ENCODE data around the gene AEN. TPM values are rescaled to one million over a fixed set of nuclear protein-coding genes. Genes with fewer than 3 reads are reported as not detected.

AEN gene
- total RNA-seq, 1 experiment from 2014 or later = 71.1 TPM

DNA sequence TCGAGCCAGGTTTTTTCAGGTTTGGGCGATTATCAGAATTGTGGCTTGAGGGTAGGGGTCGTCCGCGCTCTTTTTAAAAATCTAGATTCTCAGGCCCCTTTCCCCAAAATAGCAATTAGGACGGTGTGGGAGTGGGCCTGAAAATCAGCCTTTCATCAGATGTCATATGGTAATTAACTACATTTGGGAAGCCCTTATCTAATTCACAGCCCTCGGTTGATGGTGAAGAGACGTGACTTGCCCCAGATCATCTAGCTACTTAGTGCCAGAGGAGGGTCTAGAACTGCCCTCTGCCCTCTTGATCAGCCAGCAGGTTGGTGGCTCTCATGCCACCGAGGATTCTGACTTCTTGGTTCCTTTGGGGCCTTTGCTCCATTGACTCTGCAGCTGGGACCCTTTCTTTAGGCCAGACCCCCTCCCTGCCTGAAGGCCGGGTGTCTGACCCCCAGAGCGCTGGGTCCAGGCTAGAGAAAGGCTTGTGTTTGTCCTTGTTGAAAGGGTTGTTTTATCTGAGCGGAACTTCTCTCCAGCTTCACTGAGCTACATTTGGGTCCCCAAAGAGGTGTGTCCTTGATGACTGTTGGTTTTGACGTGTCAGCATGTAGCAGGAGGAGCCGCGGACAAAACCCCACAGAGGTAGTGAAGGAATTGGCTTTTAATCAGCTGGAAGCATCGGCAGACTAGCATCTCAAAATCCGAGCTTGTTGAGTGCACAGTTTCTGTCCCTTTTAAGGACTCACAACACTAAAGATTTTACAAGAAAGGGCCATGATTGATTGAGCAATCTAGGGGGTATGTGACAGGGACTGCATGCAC lies 857 bp downstream of the AEN start:
- no peak for DNase-seq
- H3K27ac ChIP-seq = peak overlapping the region; percentile 95
- no peaks in the 10 kb centered on the region for H3K27me3 ChIP-seq
- peaks cover 22% of the 10 kb centered on the region for H3K36me3 ChIP-seq
- peaks cover 25% of the 10 kb centered on the region; the same call in 1 of the 2 replicates for H3K4me1 ChIP-seq
- H3K9me3 ChIP-seq (replicated peaks) = no peaks in the 10 kb centered on the region
- peak overlapping the region; percentile 94 for H3K4me3 ChIP-seq

DNA sequence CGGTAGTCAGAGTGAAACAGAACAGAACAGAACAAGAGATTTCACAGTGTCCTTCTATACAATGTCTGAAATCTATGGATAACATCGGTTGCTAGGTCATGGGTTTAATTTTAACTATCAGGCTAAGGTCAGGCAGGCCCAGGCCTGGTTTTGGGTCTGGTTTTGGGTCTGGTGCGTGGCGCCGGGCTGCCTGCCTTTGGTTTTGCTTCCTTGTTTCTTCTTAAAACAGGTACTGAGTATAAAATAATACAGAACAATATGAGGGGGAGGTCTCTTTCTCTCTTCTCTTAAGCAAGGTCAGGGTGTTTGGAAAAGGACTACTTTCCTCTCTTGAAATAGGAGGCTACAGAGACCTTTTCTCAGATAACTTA lies 1.4 kb downstream of the AEN start:
- Histone ChIP-seq H3K36me3 (peaks cover 28% of the 10 kb centered on the region), H3K9me3 (replicated peaks) (no peaks in the 10 kb centered on the region), H3K27me3 (no peaks in the 10 kb centered on the region), H3K27ac (peak overlapping the region; percentile 95; the same call in 1 of the 2 replicates), H3K4me3 (peak overlapping the region; percentile 94), H3K4me1 (peaks cover 25% of the 10 kb centered on the region; the same call in 1 of the 2 replicates)
- DNase-seq = no peak

DNA sequence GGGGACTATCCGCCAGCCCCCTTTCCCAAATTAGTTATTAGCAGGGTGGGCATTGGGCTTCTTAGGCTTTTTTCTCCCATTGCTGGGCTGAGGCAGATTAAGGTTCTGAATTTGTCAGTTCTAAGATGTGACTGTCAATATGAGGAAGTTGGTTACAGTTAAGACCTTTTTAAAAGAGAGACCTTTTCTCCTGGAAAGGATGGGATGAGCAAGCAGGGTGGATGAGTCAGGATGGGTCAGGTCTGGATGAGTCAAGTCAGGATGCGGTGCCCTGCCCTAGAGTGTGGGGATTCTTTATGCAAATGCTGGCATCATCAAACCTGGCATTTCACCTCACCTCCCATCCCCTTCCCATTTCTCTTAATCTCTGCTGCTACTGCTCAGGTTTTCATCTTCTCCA lies 1.9 kb downstream of the AEN start:
- H3K4me1 ChIP-seq = peaks cover 22% of the 10 kb centered on the region; the same call in 1 of the 2 replicates
- H3K4me3 ChIP-seq = peak overlapping the region; percentile 94
- 0 out of 2 replicates have a peak overlapping the region, but pooled peaks have one; percentile 95 for H3K27ac ChIP-seq
- H3K27me3 ChIP-seq = no peaks in the 10 kb centered on the region
- H3K9me3 ChIP-seq (replicated peaks) = no peaks in the 10 kb centered on the region
- DNase-seq = no peak
- H3K36me3 ChIP-seq = peaks cover 32% of the 10 kb centered on the region

DNA sequence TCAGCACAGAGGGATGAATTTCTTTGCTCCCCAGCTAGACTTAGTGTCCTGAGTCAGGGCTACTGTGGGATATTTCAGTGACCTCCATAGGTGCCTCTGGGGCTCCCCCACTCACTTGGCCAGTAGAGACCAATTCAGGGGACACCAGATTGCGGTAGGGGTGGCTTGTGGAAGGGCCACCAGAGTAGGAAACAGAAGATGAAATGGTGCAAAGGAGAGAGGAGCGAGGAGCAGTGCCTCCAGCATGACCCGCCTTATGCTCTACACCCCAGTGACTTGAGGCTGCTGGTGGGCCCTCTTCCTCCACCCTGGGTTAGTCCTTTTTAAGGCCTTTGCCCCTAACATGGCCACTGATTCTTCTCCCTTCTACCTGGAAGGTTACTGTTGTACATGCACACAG lies 2.5 kb downstream of the AEN start:
- H3K27me3 ChIP-seq = no peaks in the 10 kb centered on the region
- no peak for DNase-seq
- H3K4me1 ChIP-seq = peaks cover 20% of the 10 kb centered on the region; the same call in 1 of the 2 replicates
- peaks cover 38% of the 10 kb centered on the region for H3K36me3 ChIP-seq
- no peaks in the 10 kb centered on the region for H3K9me3 ChIP-seq (replicated peaks)
- H3K27ac ChIP-seq = no peak overlapping the region
- no peak overlapping the region for H3K4me3 ChIP-seq

DNA sequence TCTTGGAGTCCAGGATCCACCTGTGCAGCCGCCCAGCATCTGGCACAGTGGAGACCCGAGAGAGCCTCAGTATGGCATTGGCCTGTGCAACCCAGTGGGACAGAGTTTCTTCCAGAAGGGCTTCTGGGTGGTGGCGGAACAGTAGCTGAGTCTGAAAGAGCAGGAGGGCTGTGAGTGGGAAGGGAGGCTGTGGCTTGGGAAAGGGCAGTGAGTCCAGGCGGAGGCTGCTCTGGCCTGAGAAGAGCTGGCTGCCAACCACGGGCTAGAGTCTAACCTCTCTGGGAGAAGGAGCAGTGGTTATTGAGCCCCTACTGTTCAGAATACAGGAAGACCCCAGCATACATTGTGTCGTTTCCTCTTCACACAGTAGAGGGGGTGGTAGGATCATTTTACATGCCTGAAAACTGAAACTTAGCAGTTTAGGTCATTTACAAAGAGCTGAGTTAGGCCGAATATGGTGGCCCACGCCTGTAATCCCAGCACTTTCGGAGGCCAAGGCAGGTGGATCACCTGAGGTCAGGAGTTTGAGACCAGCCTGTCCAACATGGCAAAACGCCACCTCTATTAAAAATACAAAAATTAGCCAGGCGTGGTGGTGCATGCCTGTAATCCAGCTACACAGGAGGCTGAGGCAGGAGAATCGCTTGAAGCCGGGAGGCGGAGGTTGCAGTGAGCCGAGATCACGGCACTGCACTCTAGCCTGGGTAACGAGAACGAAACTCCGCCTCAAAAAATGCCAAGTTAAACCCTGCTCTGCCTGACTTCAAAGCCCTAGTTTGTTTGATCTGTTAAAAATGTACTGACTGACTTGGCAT lies 3.2 kb downstream of the AEN start:
- H3K4me1 ChIP-seq = peaks cover 16% of the 10 kb centered on the region; the same call in 1 of the 2 replicates
- DNase-seq = peak in 1 of 2 experiments; percentile 40
- no peaks in the 10 kb centered on the region for H3K27me3 ChIP-seq
- peaks cover 45% of the 10 kb centered on the region for H3K36me3 ChIP-seq
- no peaks in the 10 kb centered on the region for H3K9me3 ChIP-seq (replicated peaks)
- H3K4me3 ChIP-seq = no peak overlapping the region
- H3K27ac ChIP-seq = no peak overlapping the region

DNA sequence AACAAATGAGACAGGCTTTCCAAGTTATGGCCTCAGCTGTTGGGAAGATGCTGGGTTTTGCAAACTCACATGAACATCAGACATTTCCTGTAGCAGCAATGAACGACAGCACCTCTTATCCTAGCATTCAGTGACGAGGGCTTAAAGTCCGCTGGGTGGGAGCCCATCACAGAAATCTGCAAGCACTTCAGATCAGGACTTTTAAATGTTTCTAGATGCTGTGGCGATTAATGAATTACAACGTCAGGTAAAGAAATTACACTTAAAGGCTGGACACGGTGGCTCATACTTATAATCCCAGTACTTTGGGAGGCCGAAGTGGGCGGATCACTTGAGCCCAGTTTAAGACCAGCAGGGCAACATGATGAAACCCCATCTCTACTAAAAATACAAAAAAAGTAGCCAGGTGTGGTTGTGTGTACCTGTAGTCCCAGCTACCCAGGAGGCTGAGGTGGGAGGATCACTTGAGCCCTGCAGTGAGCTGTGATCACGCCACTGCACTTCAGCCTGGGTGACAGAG lies 3.9 kb downstream of the AEN start:
- DNase-seq = no peak
- H3K27me3 ChIP-seq = no peaks in the 10 kb centered on the region
- H3K4me3 ChIP-seq = no peak overlapping the region
- no peak overlapping the region for H3K27ac ChIP-seq
- peaks cover 14% of the 10 kb centered on the region; the same call in 1 of the 2 replicates for H3K4me1 ChIP-seq
- no peaks in the 10 kb centered on the region for H3K9me3 ChIP-seq (replicated peaks)
- peaks cover 52% of the 10 kb centered on the region for H3K36me3 ChIP-seq

DNA sequence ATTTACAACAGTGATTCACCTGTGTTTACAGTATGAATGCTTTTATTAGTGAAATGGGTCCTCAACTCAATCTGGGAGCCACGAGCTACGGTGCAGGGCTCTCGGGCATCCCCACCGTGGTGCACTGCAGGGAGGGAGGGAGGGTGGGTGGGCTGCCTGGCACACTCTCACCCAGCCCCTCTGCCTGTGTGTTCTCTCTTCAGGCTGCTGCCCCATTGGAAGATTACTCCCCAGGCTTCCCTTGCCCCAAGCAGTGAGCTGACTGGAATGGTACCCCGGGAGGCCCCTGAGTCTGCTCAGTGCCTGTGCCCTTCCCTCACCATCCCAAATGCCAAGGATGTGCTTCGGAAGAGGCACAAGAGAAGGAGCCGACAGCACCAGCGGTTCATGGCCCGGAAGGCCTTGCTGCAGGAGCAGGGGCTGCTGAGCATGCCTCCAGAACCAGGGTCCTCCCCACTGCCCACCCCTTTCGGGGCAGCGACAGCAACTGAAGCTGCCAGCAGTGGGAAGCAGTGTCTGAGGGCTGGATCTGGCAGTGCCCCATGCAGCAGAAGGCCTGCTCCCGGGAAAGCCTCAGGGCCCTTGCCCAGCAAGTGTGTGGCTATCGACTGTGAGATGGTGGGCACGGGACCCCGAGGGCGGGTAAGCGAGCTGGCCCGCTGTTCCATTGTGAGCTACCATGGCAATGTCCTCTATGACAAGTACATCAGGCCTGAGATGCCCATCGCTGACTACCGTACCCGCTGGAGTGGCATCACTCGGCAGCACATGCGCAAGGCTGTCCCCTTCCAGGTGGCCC lies 5.0 kb downstream of the AEN start:
- Histone ChIP-seq H3K9me3 (replicated peaks) (no peaks in the 10 kb centered on the region), H3K4me3 (no peak overlapping the region), H3K27me3 (no peaks in the 10 kb centered on the region), H3K36me3 (peaks cover 62% of the 10 kb centered on the region), H3K4me1 (peaks cover 14% of the 10 kb centered on the region; the same call in 1 of the 2 replicates), H3K27ac (no peak overlapping the region)
- no peak for DNase-seq

DNA sequence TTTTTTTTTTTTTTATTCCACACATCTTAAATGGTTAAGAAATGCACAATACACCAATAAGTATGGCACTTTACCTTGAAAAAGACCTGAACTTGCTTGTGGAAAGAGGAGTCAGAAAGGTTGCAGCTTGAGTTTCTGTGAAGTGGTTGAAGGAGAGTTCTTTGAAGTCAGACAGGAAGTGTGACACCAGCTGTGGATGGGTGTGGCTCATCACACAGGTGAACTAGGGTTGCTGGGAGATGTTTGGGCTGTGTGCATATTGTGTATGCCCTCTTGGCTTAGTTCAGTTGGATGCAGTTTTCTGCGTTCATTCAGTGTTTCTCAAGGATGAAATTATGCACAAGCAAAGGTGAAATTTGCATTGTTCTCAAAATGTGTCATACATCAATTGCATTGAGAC lies 6.3 kb downstream of the AEN start:
- Histone ChIP-seq H3K36me3 (peaks cover 68% of the 10 kb centered on the region), H3K27me3 (no peaks in the 10 kb centered on the region), H3K4me3 (no peak overlapping the region), H3K4me1 (peaks cover 14% of the 10 kb centered on the region; the same call in 1 of the 2 replicates), H3K27ac (no peak overlapping the region), H3K9me3 (replicated peaks) (no peaks in the 10 kb centered on the region)
- DNase-seq = no peak

DNA sequence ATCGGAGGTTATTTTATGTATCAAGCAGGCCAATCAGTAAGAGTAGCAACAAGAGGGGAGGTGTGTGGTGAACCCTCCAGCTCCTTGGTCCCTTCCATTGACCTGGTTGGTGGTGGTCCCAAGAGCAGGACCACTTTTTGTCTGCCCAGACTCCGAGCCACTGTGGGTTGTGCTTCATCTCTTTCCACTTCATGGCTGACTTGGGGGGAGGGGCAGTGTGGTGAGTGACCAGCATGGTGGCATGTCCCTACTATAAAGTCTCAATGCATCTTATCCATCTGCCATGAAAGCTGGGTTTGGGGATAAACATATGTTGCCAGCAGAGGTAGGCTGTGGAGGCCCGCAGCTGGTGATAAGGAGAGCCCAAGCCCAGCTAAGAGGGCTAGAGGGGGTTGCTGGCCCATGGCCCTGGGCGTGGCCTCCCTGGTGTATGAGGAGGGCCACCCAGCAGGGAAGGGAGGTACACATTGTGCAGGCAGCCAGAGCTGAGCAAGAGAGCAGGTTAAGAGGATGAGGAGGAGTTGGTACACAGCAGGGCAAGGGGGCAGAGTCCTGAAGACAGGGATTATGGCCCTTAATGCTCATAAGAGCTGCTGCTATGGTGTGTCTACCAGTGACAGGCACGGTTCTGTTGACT lies 7.0 kb downstream of the AEN start:
- H3K4me1 ChIP-seq = peaks cover 9% of the 10 kb centered on the region; the same call in 1 of the 2 replicates
- H3K27ac ChIP-seq = no peak overlapping the region
- H3K27me3 ChIP-seq = no peaks in the 10 kb centered on the region
- H3K36me3 ChIP-seq = peaks cover 73% of the 10 kb centered on the region
- DNase-seq = no peak
- no peaks in the 10 kb centered on the region for H3K9me3 ChIP-seq (replicated peaks)
- no peak overlapping the region for H3K4me3 ChIP-seq

DNA sequence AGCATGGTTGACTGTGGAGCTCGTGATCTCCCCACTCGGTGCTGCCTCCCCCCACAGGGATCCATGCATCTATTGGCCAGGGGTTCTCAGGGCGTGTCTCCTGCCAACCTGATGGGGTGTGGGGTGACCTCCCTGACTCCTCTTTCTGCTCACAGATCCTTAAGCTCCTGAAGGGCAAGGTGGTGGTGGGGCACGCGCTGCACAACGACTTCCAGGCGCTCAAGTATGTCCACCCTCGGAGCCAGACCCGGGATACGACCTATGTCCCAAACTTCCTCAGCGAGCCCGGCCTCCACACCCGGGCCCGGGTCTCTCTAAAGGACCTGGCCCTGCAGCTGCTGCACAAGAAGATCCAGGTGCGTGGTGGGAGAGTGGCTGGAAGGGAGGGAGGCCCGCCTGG lies 7.9 kb downstream of the AEN start:
- Histone ChIP-seq H3K4me1 (peaks cover 1% of the 10 kb centered on the region; the same call in 1 of the 2 replicates), H3K9me3 (replicated peaks) (no peaks in the 10 kb centered on the region), H3K27me3 (no peaks in the 10 kb centered on the region), H3K36me3 (peaks cover 75% of the 10 kb centered on the region), H3K27ac (no peak overlapping the region), H3K4me3 (no peak overlapping the region)
- no peak for DNase-seq

DNA sequence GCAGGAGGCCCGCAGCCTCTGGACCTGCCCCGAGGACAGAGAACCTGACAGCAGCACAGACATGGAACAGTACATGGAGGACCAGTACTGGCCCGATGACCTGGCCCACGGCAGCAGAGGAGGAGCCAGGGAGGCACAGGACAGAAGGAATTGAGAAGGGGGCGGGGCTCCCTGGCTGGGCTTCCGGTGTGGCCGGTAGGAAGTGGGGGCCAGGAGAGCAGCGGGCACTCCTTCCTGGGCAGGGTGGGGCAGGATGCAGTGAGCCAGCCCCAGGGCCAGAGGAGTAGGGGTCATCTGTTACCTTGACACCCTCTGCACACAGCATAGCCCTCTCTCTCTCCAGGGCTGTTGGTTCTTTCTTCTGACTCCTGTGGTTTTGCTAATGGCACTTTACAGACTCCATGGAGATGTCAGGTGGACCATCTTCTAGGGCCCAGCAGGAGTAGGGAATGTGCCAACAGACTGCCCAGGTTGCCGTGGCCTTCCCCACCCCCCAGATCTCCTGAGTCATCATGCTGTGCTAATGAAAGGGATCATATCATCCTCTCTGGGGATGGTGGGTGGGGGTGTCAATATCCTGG lies 9.1 kb downstream of the AEN start:
- Histone ChIP-seq H3K9me3 (replicated peaks) (no peaks in the 10 kb centered on the region), H3K36me3 (peaks cover 76% of the 10 kb centered on the region), H3K4me3 (no peak overlapping the region), H3K27me3 (no peaks in the 10 kb centered on the region), H3K4me1 (no peaks in the 10 kb centered on the region), H3K27ac (no peak overlapping the region)
- no peak for DNase-seq

DNA sequence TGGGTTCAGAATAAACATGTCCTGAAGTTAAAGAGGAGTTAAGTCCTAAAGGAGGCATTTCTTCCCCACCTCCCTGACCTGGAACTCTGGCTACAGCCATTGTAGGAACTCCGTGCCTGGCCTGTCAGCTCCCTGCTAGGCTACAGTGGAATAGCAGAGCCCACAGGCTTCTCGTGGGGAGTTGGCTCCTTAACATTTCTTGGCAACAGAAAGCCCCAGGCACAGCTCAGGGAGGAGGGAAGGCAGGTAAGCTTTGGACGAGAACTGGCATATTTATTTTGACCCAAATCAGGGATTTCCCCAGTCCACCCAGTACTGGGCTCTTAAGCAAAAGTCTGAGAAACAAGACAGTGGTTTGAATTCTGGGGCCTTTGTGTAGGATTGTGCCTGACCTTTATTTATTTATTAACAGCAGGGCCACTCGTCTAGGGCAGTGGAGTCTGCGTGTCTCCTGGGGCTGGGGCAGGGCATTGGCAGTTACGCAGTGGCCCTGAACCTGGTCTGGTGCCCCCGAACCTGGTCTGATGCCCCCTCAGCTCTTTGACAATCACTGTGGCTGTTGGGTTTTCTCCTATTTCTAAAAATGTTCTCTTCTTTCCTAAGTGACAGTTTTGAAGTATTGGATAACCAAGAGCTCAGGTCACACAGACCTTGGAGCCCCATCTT lies 9.8 kb downstream of the AEN start:
- no peaks in the 10 kb centered on the region for H3K4me1 ChIP-seq
- H3K27ac ChIP-seq = no peak overlapping the region
- no peak for DNase-seq
- no peak overlapping the region for H3K4me3 ChIP-seq
- peaks cover 71% of the 10 kb centered on the region for H3K36me3 ChIP-seq
- no peaks in the 10 kb centered on the region for H3K27me3 ChIP-seq
- H3K9me3 ChIP-seq (replicated peaks) = no peaks in the 10 kb centered on the region

DNA sequence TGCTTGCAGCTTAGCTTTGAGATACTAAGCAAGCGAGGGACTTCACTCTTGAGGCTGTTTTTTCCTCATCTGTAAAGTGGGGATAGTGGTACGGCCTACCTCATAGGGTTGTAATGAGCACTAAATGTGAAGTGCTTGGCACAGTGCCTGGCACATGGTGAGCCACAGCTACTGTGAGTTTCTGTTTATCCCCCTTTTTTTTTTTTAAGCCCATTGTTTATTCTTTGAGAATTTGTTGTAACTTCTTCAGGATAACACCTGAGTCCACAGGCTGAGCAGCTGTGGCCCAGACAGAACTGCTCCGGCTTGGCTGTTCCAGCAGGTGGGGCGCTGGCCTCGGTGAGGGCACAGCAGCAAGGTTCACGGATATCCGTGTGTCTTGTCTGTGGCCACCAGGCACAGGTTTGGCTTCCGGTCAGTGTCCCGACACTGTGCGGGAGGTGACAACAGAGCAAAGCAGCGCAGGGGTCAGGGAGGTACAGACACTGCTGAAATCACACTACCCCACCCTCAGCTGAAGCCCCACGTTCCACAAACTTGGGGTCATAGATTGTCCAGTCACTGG lies 10.4 kb downstream of the AEN start:
- no peak overlapping the region for H3K27ac ChIP-seq
- H3K36me3 ChIP-seq = peaks cover 67% of the 10 kb centered on the region
- no peak for DNase-seq

More for the DNA sequence above, 10.4 kb downstream of the AEN start:
- Histone ChIP-seq H3K4me1 (no peaks in the 10 kb centered on the region), H3K4me3 (no peak overlapping the region), H3K9me3 (replicated peaks) (no peaks in the 10 kb centered on the region), H3K27me3 (no peaks in the 10 kb centered on the region)

Measured in SJCRH30 (cell line).